Nephron progenitor cell (in vitro differentiated cells): ENCODE measurements around the gene HSBP1.

ENCODE experiments used
- DNase-seq: peaks from one replicate; pipeline ENCODE4 v3.0.0; 2021
- H3K27ac Mint-ChIP-seq: 2 replicates; pipeline ENCODE4 v1.8.0; 2021; ENCODE audit warnings: mild to moderate bottlenecking, moderate library complexity, mixed read lengths
- H3K27me3 Mint-ChIP-seq: 2 replicates; pipeline ENCODE4 v1.8.0; 2021; ENCODE audit warnings: mild to moderate bottlenecking, low read depth, mixed read lengths; ENCODE audit not compliant: poor library complexity
- H3K36me3 Mint-ChIP-seq: 2 replicates; pipeline ENCODE4 v1.8.0; 2021; ENCODE audit warnings: low read depth, mixed read lengths
- H3K4me1 Mint-ChIP-seq: 2 replicates; pipeline ENCODE4 v1.8.0; 2021; ENCODE audit warnings: mixed read lengths
- H3K4me3 Mint-ChIP-seq: 2 replicates; pipeline ENCODE4 v1.8.0; 2021; ENCODE audit warnings: mild to moderate bottlenecking, moderate library complexity, mixed read lengths
- H3K9me3 Mint-ChIP-seq: 2 replicates; pipeline ENCODE4 v1.8.0; 2021; ENCODE audit warnings: mild to moderate bottlenecking, moderate library complexity, mixed read lengths
- TF ChIP-seq, protein P1 (sequence below): fragments of 200-600 bp; sonication (generic); IDR thresholded peaks from 2 replicates; pipeline ENCODE4 v1.5.0; 2021; ENCODE audit warnings: antibody characterized with exemption

The HSBP1 gene

DNA sequence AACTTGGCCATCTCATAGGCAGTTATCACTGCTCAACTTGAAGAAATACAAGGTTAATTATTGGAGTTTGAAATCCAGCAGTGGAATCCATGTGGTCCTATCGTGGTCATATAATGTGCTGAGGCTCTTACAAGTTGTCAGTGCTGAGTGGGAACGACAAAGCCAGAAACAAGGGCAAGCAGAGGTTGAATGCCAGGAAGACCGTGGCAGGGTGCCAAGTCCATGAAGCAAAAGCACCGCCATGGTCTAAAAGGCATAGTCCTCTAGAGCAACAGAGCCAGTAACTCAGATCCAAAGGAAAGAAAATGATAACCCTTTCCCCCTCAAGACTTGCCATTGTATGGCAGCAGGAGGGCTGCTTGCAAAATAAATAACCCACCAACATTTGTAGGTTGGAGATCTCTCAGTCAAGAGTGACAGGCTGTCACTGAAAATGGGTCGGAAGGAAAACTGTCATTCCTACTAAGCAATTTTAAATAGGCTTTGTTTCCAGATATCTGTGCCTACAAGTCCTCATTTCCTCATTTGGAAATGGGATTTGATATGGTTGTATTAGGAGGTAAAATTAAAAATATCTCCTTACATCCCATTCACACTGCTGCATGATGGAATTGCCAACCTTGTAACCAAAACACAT is 36.4 kb upstream of the HSBP1 start:
- Mint-ChIP-seq H3K27ac (no peak overlapping the region), H3K4me3 (no peak overlapping the region), H3K27me3 (no peaks in the 10 kb centered on the region), H3K4me1 (peaks cover 12% of the 10 kb centered on the region), H3K36me3 (no peaks in the 10 kb centered on the region), H3K9me3 (peaks cover 3% of the 10 kb centered on the region)
- TF ChIP-seq, protein P1, sequence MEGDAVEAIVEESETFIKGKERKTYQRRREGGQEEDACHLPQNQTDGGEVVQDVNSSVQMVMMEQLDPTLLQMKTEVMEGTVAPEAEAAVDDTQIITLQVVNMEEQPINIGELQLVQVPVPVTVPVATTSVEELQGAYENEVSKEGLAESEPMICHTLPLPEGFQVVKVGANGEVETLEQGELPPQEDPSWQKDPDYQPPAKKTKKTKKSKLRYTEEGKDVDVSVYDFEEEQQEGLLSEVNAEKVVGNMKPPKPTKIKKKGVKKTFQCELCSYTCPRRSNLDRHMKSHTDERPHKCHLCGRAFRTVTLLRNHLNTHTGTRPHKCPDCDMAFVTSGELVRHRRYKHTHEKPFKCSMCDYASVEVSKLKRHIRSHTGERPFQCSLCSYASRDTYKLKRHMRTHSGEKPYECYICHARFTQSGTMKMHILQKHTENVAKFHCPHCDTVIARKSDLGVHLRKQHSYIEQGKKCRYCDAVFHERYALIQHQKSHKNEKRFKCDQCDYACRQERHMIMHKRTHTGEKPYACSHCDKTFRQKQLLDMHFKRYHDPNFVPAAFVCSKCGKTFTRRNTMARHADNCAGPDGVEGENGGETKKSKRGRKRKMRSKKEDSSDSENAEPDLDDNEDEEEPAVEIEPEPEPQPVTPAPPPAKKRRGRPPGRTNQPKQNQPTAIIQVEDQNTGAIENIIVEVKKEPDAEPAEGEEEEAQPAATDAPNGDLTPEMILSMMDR: no peak
- DNase-seq: no peak

DNA sequence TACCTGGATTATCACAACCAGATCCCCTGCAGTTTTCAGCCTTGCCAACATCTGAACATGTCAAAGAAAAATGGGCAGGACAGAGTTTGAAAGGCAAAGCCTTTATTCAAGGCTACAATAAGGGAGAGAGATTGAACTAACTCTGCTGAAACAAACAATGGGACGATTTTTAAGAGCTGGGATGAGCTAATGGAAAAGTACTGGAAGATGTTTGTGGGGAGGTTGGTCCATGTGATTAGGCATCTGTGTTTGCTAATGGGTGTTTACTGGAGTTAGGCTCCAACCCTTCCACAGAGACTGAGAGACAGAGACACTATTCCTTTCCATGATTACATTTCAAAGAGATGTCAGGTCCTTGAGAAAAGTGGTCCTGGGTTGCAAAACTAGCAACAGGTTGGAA is 35.0 kb upstream of the HSBP1 start:
- Mint-ChIP-seq H3K27ac (no peak overlapping the region), H3K27me3 (no peaks in the 10 kb centered on the region), H3K4me1 (peaks cover 20% of the 10 kb centered on the region), H3K4me3 (no peak overlapping the region), H3K9me3 (no peaks in the 10 kb centered on the region), H3K36me3 (no peaks in the 10 kb centered on the region)
- TF ChIP-seq, protein P1: no peak
- no peak for DNase-seq

DNA sequence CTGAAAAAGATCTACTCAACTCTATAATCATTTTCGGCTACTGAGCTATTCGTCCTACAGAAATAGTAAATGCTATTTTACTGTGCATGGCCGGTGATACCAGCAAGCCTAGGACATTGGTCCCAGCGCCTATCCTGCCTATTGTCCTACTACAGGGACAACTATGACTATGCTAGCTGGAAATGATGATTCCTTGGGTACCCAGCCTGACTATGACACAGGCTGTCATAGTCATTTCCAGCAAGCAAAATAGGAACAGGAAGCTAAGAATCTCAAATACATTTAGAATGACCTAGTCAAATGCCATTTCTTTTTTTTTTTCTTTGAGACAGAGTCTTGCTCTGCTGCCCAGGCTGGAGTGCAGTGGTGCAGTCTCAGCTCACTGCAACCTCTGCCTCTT is 33.7 kb upstream of the HSBP1 start:
- Mint-ChIP-seq H3K27ac (no peak overlapping the region), H3K27me3 (no peaks in the 10 kb centered on the region), H3K4me1 (peaks cover 18% of the 10 kb centered on the region), H3K4me3 (no peak overlapping the region), H3K9me3 (no peaks in the 10 kb centered on the region), H3K36me3 (no peaks in the 10 kb centered on the region)
- no peak for DNase-seq
- TF ChIP-seq, protein P1: no peak

DNA sequence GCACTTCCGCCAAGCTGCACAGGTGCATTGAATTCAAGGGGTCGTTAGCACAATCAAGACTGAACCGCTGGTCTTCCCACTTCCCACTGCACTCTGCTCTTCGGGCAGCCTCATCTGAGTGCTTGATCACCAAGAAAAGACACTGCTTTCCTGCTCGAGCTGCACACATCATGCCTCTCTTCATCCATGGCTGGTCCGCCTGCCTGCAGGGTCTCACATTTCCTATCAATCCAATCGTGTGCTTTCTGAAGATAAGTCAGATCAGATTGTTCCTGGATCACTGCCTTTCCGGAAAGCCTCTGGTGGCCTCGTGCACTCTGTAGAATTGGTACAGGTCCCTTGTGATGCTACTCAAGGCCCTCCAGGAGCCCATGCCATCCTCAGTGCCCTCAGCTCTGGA is 30.8 kb upstream of the HSBP1 start:
- TF ChIP-seq, protein P1: no peak
- peaks cover 9% of the 10 kb centered on the region for H3K4me1 Mint-ChIP-seq
- no peaks in the 10 kb centered on the region for H3K27me3 Mint-ChIP-seq
- no peak overlapping the region for H3K27ac Mint-ChIP-seq
- no peaks in the 10 kb centered on the region for H3K36me3 Mint-ChIP-seq
- no peak for DNase-seq
- H3K4me3 Mint-ChIP-seq: no peak overlapping the region
- H3K9me3 Mint-ChIP-seq: no peaks in the 10 kb centered on the region

DNA sequence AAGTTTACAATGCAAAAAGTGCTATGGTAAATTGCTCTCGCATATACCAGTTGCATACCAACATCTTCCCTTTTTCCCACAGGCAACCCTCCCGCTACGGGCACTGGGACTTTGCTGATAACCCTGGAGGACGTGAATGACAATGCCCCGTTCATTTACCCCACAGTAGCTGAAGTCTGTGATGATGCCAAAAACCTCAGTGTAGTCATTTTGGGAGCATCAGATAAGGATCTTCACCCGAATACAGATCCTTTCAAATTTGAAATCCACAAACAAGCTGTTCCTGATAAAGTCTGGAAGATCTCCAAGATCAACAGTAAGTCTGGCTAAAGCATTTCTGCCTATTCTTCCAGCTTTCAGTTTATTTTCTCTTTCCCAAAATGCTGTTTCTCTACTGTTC is 27.9 kb upstream of the HSBP1 start:
- Mint-ChIP-seq H3K4me3 (no peak overlapping the region), H3K4me1 (peaks cover 13% of the 10 kb centered on the region), H3K9me3 (no peaks in the 10 kb centered on the region), H3K27ac (no peak overlapping the region), H3K27me3 (peaks cover 6% of the 10 kb centered on the region), H3K36me3 (no peaks in the 10 kb centered on the region)
- DNase-seq: no peak
- TF ChIP-seq, protein P1: no peak

DNA sequence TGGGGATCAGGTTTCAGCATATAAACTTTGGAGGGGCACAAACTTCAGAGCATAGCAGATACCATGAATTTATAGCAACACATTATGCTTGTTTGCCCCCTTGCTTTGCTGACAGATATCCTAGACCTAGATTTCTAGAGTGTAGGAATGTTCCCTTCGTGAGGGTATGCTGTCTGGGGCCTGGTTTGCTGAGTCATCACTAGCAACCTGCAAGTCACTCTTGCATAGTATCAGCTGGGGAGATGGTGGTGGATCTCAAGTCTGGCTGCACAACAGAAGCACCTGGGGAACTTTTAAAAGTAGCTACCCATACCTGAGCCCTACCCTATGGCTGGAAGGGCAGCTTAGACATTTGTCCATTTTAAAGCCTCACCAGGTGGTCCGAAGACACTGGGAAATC is 22.3 kb upstream of the HSBP1 start:
- TF ChIP-seq, protein P1: no peak
- H3K27me3 Mint-ChIP-seq: peaks cover 6% of the 10 kb centered on the region
- H3K4me3 Mint-ChIP-seq: no peak overlapping the region
- no peak overlapping the region for H3K27ac Mint-ChIP-seq
- H3K36me3 Mint-ChIP-seq: no peaks in the 10 kb centered on the region
- DNase-seq: no peak
- H3K4me1 Mint-ChIP-seq: peaks cover 4% of the 10 kb centered on the region
- H3K9me3 Mint-ChIP-seq: no peaks in the 10 kb centered on the region
